Neural progenitor cell (in vitro differentiated cells): ENCODE measurements around the gene ADGRG1. TPM values are rescaled to one million over a fixed set of nuclear protein-coding genes. Genes with fewer than 3 reads are reported as not detected.

ENCODE experiments used
- DNase-seq: peaks from one replicate; pipeline ENCODE4 v3.0.0-alpha.2; 2016; ENCODE audit warnings: low spot score
- H2AFZ ChIP-seq: fragments of 200-600 bp; sonication (generic); replicated peaks from 2 replicates; pipeline ENCODE4 v1.6.1; 2016; ENCODE audit warnings: antibody characterized with exemption
- H3F3A ChIP-seq: fragments of 200-600 bp; sonication (generic); 2 replicates; pipeline ENCODE4 v1.6.1; 2016; ENCODE audit warnings: antibody characterized with exemption, low read depth
- H3K27ac ChIP-seq: fragments of 200-600 bp; sonication (generic); 2 replicates; pipeline ENCODE4 v1.5.1; 2016; ENCODE audit warnings: mild to moderate bottlenecking
- H3K27me3 ChIP-seq: fragments of 200-600 bp; sonication (generic); 2 replicates; pipeline ENCODE4 v1.6.1; 2016; ENCODE audit warnings: mild to moderate bottlenecking, moderate library complexity
- H3K36me3 ChIP-seq: fragments of 200-600 bp; sonication (generic); 2 replicates; pipeline ENCODE4 v1.5.1; 2016
- H3K4me1 ChIP-seq: fragments of 200-600 bp; sonication (generic); 2 replicates; pipeline ENCODE4 v1.6.1; 2016; ENCODE audit warnings: mixed run types
- H3K4me2 ChIP-seq: fragments of 200-600 bp; sonication (generic); 2 replicates; pipeline ENCODE4 v1.6.1; 2016
- H3K4me3 ChIP-seq: fragments of 200-600 bp; sonication (generic); 2 replicates; pipeline ENCODE4 v1.5.1; 2016
- H3K79me2 ChIP-seq: fragments of 200-600 bp; sonication (generic); 2 replicates; pipeline ENCODE4 v1.6.1; 2016; ENCODE audit warnings: low read depth
- H3K9ac ChIP-seq: fragments of 200-600 bp; sonication (generic); 2 replicates; pipeline ENCODE4 v1.6.1; 2016
- H3K9me3 ChIP-seq: fragments of 200-600 bp; sonication (generic); 2 replicates; pipeline ENCODE4 v1.5.1; 2016; ENCODE audit warnings: low read depth
- H4K20me1 ChIP-seq: fragments of 200-600 bp; sonication (generic); 2 replicates; pipeline ENCODE4 v1.6.1; 2016; ENCODE audit warnings: low read depth
- H3K27ac Mint-ChIP-seq: 3 replicates; pipeline ENCODE4 v1.8.0; 2021; ENCODE audit warnings: mixed read lengths
- H3K27me3 Mint-ChIP-seq: 2 replicates; pipeline ENCODE4 v1.8.0; 2022; ENCODE audit warnings: low read depth, mild to moderate bottlenecking, inconsistent platforms, moderate library complexity, mixed read lengths; ENCODE audit not compliant: insufficient read depth
- H3K36me3 Mint-ChIP-seq: 3 replicates; pipeline ENCODE4 v1.8.0; 2021; ENCODE audit warnings: mixed read lengths
- H3K4me1 Mint-ChIP-seq: 3 replicates; pipeline ENCODE4 v1.8.0; 2021; ENCODE audit warnings: mixed read lengths
- H3K4me3 Mint-ChIP-seq: 3 replicates; pipeline ENCODE4 v1.8.0; 2021; ENCODE audit warnings: mild to moderate bottlenecking, moderate library complexity, mixed read lengths
- H3K9me3 Mint-ChIP-seq: 3 replicates; pipeline ENCODE4 v1.8.0; 2020; ENCODE audit warnings: mixed read lengths
- EZH2 ChIP-seq: fragments of 200-600 bp; sonication (generic); IDR thresholded peaks from 2 replicates; pipeline ENCODE4 v1.6.1; 2017; ENCODE audit warnings: antibody characterized with exemption, mild to moderate bottlenecking, moderate library complexity
- EZH2phosphoT487 ChIP-seq: fragments of 200-600 bp; sonication (generic); IDR thresholded peaks from 2 replicates; pipeline ENCODE4 v1.6.1; 2017; ENCODE audit warnings: antibody characterized with exemption
- total RNA-seq: library from RNA; depleted of rRNA; stranded (reverse); fragments of >200 nt; gene quantifications from 2 replicates; pipeline ENCODE4 v1.2.3, GENCODE V29; 2015; ENCODE audit warnings: low replicate concordance
- TF ChIP-seq, protein P1 (sequence below): fragments of 200-600 bp; sonication (generic); IDR thresholded peaks from 2 replicates; pipeline ENCODE4 v1.5.1; 2017; ENCODE audit warnings: antibody characterized with exemption, mild to moderate bottlenecking

ADGRG1 gene
- total RNA-seq, 1 donor from 2014 or later, result 8.0 TPM

GRCh38 chr16:57658878-57659674 is 30.6 kb downstream of the ADGRG1 start:
- H3F3A ChIP-seq, result no peaks in the 10 kb centered on the region
- H2AFZ ChIP-seq, result no peak overlapping the region
- DNase-seq, result no peak
- H3K9me3 Mint-ChIP-seq, result no peaks in the 10 kb centered on the region
- H3K9ac ChIP-seq, result no peak overlapping the region
- H3K4me1 Mint-ChIP-seq, result peaks cover under 1% of the 10 kb centered on the region
- H3K4me2 ChIP-seq, result no peak overlapping the region
- no peak overlapping the region for H3K27ac ChIP-seq
- no peak overlapping the region for H3K4me3 ChIP-seq
- no peaks in the 10 kb centered on the region for H3K36me3 ChIP-seq
- H3K27ac Mint-ChIP-seq, result peak overlapping the region; percentile 89
- H4K20me1 ChIP-seq, result no peaks in the 10 kb centered on the region
- peaks cover 4% of the 10 kb centered on the region for H3K36me3 Mint-ChIP-seq
- H3K4me3 Mint-ChIP-seq, result no peak overlapping the region
- H3K9me3 ChIP-seq, result no peaks in the 10 kb centered on the region
- H3K4me1 ChIP-seq, result no peaks in the 10 kb centered on the region
- H3K27me3 ChIP-seq, result no peaks in the 10 kb centered on the region
- TF ChIP-seq EZH2 (no peak), EZH2phosphoT487 (no peak)
- TF ChIP-seq, protein P1, sequence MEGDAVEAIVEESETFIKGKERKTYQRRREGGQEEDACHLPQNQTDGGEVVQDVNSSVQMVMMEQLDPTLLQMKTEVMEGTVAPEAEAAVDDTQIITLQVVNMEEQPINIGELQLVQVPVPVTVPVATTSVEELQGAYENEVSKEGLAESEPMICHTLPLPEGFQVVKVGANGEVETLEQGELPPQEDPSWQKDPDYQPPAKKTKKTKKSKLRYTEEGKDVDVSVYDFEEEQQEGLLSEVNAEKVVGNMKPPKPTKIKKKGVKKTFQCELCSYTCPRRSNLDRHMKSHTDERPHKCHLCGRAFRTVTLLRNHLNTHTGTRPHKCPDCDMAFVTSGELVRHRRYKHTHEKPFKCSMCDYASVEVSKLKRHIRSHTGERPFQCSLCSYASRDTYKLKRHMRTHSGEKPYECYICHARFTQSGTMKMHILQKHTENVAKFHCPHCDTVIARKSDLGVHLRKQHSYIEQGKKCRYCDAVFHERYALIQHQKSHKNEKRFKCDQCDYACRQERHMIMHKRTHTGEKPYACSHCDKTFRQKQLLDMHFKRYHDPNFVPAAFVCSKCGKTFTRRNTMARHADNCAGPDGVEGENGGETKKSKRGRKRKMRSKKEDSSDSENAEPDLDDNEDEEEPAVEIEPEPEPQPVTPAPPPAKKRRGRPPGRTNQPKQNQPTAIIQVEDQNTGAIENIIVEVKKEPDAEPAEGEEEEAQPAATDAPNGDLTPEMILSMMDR, result no peak
- peaks cover 10% of the 10 kb centered on the region for H3K27me3 Mint-ChIP-seq
- H3K79me2 ChIP-seq, result no peaks in the 10 kb centered on the region

DNA sequence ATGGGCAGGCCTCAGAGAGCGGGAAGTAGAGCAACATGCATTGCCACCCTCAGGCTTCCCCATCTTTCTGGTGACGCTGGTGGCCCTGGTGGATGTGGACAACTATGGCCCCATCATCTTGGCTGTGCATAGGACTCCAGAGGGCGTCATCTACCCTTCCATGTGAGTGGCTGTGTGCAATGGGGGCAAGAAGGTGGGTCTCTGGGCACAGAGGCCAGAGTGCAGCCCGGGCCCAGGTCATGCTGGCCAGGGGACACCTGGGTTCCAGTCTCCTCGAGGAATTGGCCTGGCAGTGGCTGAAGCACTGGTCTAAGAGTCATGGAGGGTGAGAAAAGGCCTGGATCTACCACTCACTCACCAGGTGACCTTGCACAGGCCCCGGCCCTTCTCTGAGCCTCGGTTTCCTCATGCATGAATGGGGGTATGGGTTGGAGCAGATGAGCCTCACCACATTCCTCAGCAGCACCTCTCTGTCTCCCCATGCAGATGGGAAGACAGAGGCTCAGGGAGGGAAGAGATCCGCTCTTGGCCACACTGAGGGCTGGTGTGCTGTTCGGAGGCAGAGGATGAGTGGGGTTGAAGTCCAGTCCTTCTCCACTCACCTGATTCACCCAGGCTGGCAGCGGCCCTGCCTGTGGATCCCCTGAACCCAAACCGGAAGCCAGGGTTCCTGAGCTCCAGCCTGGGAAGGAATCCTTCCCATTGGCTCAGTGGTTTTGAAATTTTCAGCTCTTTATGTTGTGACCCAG is 32.5 kb downstream of the ADGRG1 start:
- peaks cover 4% of the 10 kb centered on the region for H3K36me3 Mint-ChIP-seq
- Histone ChIP-seq H3K79me2 (no peaks in the 10 kb centered on the region), H3K4me2 (no peak overlapping the region), H3K27me3 (no peaks in the 10 kb centered on the region), H3K4me3 (no peak overlapping the region), H3F3A (no peaks in the 10 kb centered on the region), H3K27ac (no peak overlapping the region), H3K9me3 (no peaks in the 10 kb centered on the region), H3K9ac (no peak overlapping the region), H2AFZ (no peak overlapping the region), H3K4me1 (no peaks in the 10 kb centered on the region), H4K20me1 (no peaks in the 10 kb centered on the region), H3K36me3 (no peaks in the 10 kb centered on the region)
- no peak overlapping the region for H3K27ac Mint-ChIP-seq
- no peaks in the 10 kb centered on the region for H3K9me3 Mint-ChIP-seq
- no peak overlapping the region for H3K4me3 Mint-ChIP-seq
- H3K4me1 Mint-ChIP-seq, result no peaks in the 10 kb centered on the region
- H3K27me3 Mint-ChIP-seq, result peaks cover 10% of the 10 kb centered on the region
- no peak for TF ChIP-seq EZH2
- no peak for TF ChIP-seq EZH2phosphoT487
- TF ChIP-seq, protein P1, result no peak
- no peak for DNase-seq

GRCh38 chr16:57661510-57661909 is 33.1 kb downstream of the ADGRG1 start:
- Histone ChIP-seq H3K4me1 (no peaks in the 10 kb centered on the region), H3K36me3 (no peaks in the 10 kb centered on the region), H3K27me3 (no peaks in the 10 kb centered on the region), H3K79me2 (no peaks in the 10 kb centered on the region), H3K9me3 (no peaks in the 10 kb centered on the region), H4K20me1 (no peaks in the 10 kb centered on the region), H3K4me3 (no peak overlapping the region), H3K4me2 (no peak overlapping the region), H3K27ac (no peak overlapping the region), H3K9ac (no peak overlapping the region), H3F3A (no peaks in the 10 kb centered on the region), H2AFZ (no peak overlapping the region)
- Mint-ChIP-seq H3K36me3 (peaks cover 4% of the 10 kb centered on the region), H3K4me1 (no peaks in the 10 kb centered on the region), H3K4me3 (no peak overlapping the region), H3K27ac (no peak overlapping the region), H3K9me3 (no peaks in the 10 kb centered on the region), H3K27me3 (peaks cover 10% of the 10 kb centered on the region)
- TF ChIP-seq EZH2 (no peak), EZH2phosphoT487 (no peak)
- TF ChIP-seq, protein P1, result no peak
- DNase-seq, result no peak
